Measurements from ENCODE around the gene SHKBP1. TPM values are rescaled to one million over a fixed set of nuclear protein-coding genes. Genes with fewer than 3 reads are reported as not detected.

Gene SHKBP1
- total and polyA plus RNA-seq, 10 of the 15 experiments (the other 5 are each of a cell fraction or from before 2014, with no cell fraction given): 2.3 to 123 (median 67.0) TPM

DNA sequence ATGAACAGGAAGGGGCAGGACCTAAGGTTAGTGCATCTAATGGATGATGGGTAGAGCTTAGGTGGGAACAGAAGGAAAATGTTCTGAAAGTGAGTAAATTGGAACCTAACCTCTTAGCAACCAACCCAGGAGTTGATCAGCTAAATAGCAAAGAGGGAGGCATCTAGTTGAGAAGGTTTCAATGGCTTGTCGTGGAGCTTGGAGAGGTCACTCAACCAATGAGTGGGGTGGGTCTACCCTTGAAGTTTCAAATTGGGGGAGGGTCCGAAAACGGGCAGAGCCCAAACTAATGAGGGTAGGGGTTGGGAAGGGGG lies 5.7 kb upstream of the SHKBP1 start:
- BruUV-seq (replicated peaks): no TSS peak
- Histone ChIP-seq H3K27ac (ENCODE audit: control insufficient read depth, insufficient read depth) (no peak overlapping the region), H3K27me3 (replicated peaks in 1 of 2; ENCODE audit: control insufficient read depth in 2 of 2, insufficient read depth in 2 of 2, low read length in 1 of 2) (peaks cover 4 to 9% of the 10 kb centered on the region in 2 experiments; a peak in 3 of 4 replicates), H3K9ac (ENCODE audit: control insufficient read depth, insufficient read depth, low read length) (no peak overlapping the region), H3K36me3 (ENCODE audit: control insufficient read depth in 2 of 2, insufficient read depth in 2 of 2, low read length in 1 of 2) (no peaks in the 10 kb centered on the region), H4K20me1 (ENCODE audit: control insufficient read depth, insufficient read depth) (no peaks in the 10 kb centered on the region), H3K9me3 (replicated peaks; ENCODE audit: control insufficient read depth, insufficient read depth, low read length) (no peaks in the 10 kb centered on the region), H2AFZ (ENCODE audit: control insufficient read depth, low read depth, low read length) (peak overlapping the region; percentile 82), H3K4me2 (ENCODE audit: control insufficient read depth, insufficient read depth) (peak overlapping the region; percentile 87), H3K4me1 (ENCODE audit: control insufficient read depth, insufficient read depth, low read length) (peaks cover 4% of the 10 kb centered on the region), H3K4me3 (peak overlapping the region; percentile 23; the same call in 1 of the 2 replicates), H3K79me2 (ENCODE audit: control insufficient read depth, insufficient read depth, low read length) (no peaks in the 10 kb centered on the region)
- FAIRE-seq: no peak
- no peak for DNase-seq (ENCODE audit: low read depth, low spot score)
- ChIA-PET RAD21 (ENCODE audit: unreplicated experiment) (interaction anchor here (0.8 to 1.5 kb wide), 7 partner anchors 16 to 430 kb away, joined by 3 to 4 read pairs (median 3); partner anchors contain the start of gene BLVRB), CTCF (interaction anchor here (0.5 to 1.8 kb wide), 21 partner anchors 8 to 1545 kb away, joined by 3 to 14 read pairs (median 3); partner anchors contain the start of gene PSMC4), SMC1A (ENCODE audit: uncharacterized antibody, unreplicated experiment) (interaction anchor here (0.7 to 1.0 kb wide), 4 partner anchors 33 to 784 kb away, joined by 3 read pairs; no protein-coding TSS in a partner anchor), POLR2A (interaction anchor here (0.6 to 1.7 kb wide), 8 partner anchors 33 to 223 kb away, joined by 3 to 6 read pairs (median 4); partner anchors contain the start of genes BLVRB, C19orf47, PLD3 and RAB4B)
- WGBS (ENCODE audit: insufficient coverage, insufficient replicate concordance, low lambda C conversion rate, missing lambda C conversion rate): 33% methylated on average over 3 of the region's 3 CpGs
- intact Hi-C loops (cut with micrococcal nuclease; ENCODE audit: unreplicated experiment) (no loop called here), in situ Hi-C loops (cut with MboI) (no loop called here)
- ATAC-seq: no peak
- TF ChIP-seq FOS (IDR thresholded peaks at IDR 0.05; ENCODE audit: borderline replicate concordance, extremely low read depth, insufficient read length) (peak; percentile 22), NBN (IDR thresholded peaks at IDR 0.05) (0 out of 2 replicates have a peak, but pooled peaks have one; percentile 11), EZH2 (IDR thresholded peaks at IDR 0.05; ENCODE audit: borderline replicate concordance, control insufficient read depth, low read depth, low read length) (no peak), NFYB (IDR thresholded peaks at IDR 0.05; ENCODE audit: insufficient read depth, low read depth, low read length) (peak; percentile 87; the same call in 1 of the 2 replicates)
- TF ChIP-seq, protein P1, sequence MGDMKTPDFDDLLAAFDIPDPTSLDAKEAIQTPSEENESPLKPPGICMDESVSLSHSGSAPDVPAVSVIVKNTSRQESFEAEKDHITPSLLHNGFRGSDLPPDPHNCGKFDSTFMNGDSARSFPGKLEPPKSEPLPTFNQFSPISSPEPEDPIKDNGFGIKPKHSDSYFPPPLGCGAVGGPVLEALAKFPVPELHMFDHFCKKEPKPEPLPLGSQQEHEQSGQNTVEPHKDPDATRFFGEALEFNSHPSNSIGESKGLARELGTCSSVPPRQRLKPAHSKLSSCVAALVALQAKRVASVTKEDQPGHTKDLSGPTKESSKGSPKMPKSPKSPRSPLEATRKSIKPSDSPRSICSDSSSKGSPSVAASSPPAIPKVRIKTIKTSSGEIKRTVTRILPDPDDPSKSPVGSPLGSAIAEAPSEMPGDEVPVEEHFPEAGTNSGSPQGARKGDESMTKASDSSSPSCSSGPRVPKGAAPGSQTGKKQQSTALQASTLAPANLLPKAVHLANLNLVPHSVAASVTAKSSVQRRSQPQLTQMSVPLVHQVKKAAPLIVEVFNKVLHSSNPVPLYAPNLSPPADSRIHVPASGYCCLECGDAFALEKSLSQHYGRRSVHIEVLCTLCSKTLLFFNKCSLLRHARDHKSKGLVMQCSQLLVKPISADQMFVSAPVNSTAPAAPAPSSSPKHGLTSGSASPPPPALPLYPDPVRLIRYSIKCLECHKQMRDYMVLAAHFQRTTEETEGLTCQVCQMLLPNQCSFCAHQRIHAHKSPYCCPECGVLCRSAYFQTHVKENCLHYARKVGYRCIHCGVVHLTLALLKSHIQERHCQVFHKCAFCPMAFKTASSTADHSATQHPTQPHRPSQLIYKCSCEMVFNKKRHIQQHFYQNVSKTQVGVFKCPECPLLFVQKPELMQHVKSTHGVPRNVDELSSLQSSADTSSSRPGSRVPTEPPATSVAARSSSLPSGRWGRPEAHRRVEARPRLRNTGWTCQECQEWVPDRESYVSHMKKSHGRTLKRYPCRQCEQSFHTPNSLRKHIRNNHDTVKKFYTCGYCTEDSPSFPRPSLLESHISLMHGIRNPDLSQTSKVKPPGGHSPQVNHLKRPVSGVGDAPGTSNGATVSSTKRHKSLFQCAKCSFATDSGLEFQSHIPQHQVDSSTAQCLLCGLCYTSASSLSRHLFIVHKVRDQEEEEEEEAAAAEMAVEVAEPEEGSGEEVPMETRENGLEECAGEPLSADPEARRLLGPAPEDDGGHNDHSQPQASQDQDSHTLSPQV (IDR thresholded peaks at IDR 0.05): no peak
